Measurements from ENCODE around the gene RPL38. TPM values are rescaled to one million over a fixed set of nuclear protein-coding genes. Genes with fewer than 3 reads are reported as not detected.

Gene RPL38
- total and polyA plus RNA-seq, 2 experiments from 2014 or later: 286 to 5,312 TPM

GRCh38 chr17:74201250-74201649 is 2.2 kb upstream of the RPL38 start (continued):
- TF ChIP-seq CTCF (conservative IDR thresholded peaks at IDR 0.05; ENCODE audit: low read depth in 2 of 2) (no peak), EZH2phosphoT487 (IDR thresholded peaks at IDR 0.05; ENCODE audit: unreplicated experiment) (no peak), ZNF114 (CRISPR knock-in tag; IDR thresholded peaks at IDR 0.05) (no peak), CREB1 (CRISPR knock-in tag; IDR thresholded peaks at IDR 0.05; ENCODE audit: low read depth) (no peak), JUNB (IDR thresholded peaks at IDR 0.05; ENCODE audit: unreplicated experiment) (no peak), EZH2 (IDR thresholded peaks at IDR 0.05; ENCODE audit: low read depth, unreplicated experiment) (no peak), NANOG (IDR thresholded peaks at IDR 0.05; ENCODE audit: borderline replicate concordance) (no peak), REST (IDR thresholded peaks at IDR 0.05; ENCODE audit: unreplicated experiment) (no peak)

- Histone ChIP-seq H3K4me3 (no peak overlapping the region), H3F3A (replicated peaks; ENCODE audit: low read depth) (peaks cover 17% of the 10 kb centered on the region), H3K79me2 (replicated peaks; ENCODE audit: insufficient read depth) (peaks cover 34% of the 10 kb centered on the region), H3K36me3 (ENCODE audit: insufficient read depth) (peaks cover 31% of the 10 kb centered on the region), H4K20me1 (replicated peaks; ENCODE audit: insufficient read depth) (peaks cover 19% of the 10 kb centered on the region), H3K9me2 (ENCODE audit: insufficient read depth) (no peaks in the 10 kb centered on the region), H3K27me3 (ENCODE audit: insufficient read depth) (peaks cover 11% of the 10 kb centered on the region), H3K4me2 (no peak overlapping the region), H3K27ac (ENCODE audit: low read depth) (no peak overlapping the region), H3K4me1 (ENCODE audit: insufficient read depth) (peaks cover 30% of the 10 kb centered on the region), H2AFZ (no peak overlapping the region)
- DNase-seq (ENCODE audit: low spot score) (no peak), ATAC-seq (no peak)
- Mint-ChIP-seq H3K27me3 (ENCODE audit: insufficient read depth, low read depth, poor library complexity) (peaks cover 31% of the 10 kb centered on the region), H3K4me3 (no peak overlapping the region; the same call in 2 of the 3 replicates), H3K36me3 (ENCODE audit: low read depth) (peaks cover 35% of the 10 kb centered on the region), H3K9me3 (peaks cover 3% of the 10 kb centered on the region; the same call in 1 of the 3 replicates), H3K27ac (no peak overlapping the region), H3K4me1 (peaks cover 30% of the 10 kb centered on the region)
- TF ChIP-seq JUNB (IDR thresholded peaks at IDR 0.05; ENCODE audit: unreplicated experiment): no peak
- no peak for TF ChIP-seq CTCF (conservative IDR thresholded peaks at IDR 0.05; ENCODE audit: low read depth in 2 of 2)
- TF ChIP-seq REST (IDR thresholded peaks at IDR 0.05; ENCODE audit: unreplicated experiment): no peak
- no peak for TF ChIP-seq ZNF331 (CRISPR knock-in tag; IDR thresholded peaks at IDR 0.05; ENCODE audit: low read depth)
- TF ChIP-seq STAT1 (IDR thresholded peaks at IDR 0.05; ENCODE audit: unreplicated experiment): no peak
- no peak for TF ChIP-seq EZH2 (IDR thresholded peaks at IDR 0.05; ENCODE audit: low read depth, unreplicated experiment)
Measured at GRCh38 chr17:74201948-74202347, 1.5 kb upstream of the RPL38 start.

Data from GM23338 (cell line).